Germinal center (tissue), 1 donor: ENCODE data around the gene SPRYD3.
"Not testable (repeated sequence)": the region's sequence is repeated elsewhere in the genome, so short reads cannot be mapped to it uniquely, and the experiment has no call there.

Experiments
- DNase-seq: peaks from one replicate; pipeline ENCODE4 v3.0.0; 2012; ENCODE audit warnings: mixed read lengths, low spot score

The SPRYD3 gene

DNA sequence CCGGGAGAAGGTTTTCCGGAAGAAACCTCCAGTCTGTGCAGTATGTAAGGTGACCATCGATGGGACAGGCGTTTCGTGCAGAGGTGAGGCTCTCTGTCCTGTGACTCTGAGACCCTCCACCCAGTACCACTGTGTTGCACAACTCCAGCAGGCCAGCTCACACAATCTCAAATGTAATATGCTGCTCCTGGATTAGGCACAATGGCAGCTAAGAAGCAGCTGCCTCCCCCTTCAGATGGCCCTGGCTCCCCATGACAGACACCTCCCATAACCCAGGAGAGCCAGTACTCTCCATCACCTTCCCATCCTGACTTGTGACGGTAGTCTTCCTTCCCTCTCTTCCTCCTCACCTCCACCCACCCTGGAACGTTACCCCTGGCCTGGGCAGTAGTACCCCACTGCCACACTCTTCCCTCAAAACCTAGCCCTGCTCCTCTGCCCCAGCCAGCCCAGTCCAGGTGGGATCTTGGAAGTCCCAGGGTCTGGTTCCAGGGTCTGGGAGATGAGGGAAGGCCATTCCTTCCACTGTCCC is 27.2 kb downstream of the SPRYD3 start:
- no peak for DNase-seq

DNA sequence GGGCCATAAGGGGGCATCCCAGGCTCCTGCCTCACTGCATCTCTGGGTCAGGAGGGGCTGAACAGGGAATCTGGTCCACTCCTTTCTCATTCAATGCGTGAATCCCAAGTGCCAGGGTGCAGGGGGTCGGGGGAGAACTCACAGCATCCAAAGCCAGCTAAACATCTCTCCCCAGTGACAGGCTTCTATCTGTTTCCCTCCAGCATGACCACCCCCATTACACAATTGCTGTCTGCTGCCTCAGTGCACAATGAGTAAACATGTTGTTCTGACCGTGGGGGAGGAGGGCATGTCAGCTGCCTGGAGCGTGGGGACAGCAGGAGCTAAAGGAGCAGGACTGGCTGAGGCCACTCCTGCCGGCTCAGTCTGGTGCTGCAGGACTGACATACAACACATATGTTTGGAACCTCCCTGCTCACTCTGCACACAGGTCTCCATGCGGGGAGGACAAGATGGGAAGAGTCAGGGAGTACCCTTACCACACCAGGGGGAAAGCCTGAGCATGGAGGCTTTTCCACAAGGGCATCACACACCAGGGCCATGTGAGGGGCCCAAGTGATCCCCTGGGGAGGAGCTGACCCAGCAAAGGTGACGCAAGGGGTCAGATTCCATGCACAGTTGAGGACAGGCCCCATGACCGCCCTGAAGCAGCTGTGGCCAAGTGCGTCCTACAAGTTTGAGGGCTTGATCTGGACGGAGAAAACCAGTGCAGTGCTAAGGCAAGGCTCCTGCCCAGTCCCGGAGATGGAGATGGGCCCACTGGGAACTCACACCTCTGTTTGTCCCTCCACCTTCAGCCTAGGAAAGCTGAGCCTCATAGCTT is 27.9 kb downstream of the SPRYD3 start:
- DNase-seq: no peak

DNA sequence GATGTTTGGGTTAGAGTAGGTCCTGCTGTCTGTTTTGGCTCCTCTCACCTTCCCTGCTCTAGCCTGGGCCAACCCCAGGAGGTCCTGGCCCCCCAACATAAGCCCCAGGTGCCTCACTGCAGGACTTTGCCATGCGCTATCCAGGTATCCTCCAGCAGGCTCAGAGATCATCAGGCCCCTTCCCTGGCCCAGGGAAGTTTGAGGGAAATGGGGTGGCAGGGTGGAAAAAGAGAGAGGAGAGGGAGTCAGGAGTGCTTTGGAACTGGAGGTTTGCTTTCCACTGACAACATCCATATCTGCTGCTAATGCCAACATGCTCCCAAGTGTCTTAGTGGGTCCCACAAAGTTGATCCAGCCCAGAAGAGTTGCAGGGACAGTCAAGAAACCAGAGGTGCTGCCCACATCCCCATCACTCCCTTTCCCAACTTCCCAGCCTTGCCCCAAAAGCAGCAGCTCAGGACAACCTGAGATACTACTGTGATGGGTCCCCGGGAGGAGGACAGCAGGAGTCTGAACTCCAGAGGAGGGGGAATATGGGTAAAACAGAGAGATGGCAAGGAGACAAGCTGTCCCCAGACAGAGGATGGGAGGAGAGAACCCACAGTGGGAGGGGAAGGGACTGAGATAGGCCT is 28.6 kb downstream of the SPRYD3 start:
- no peak for DNase-seq

DNA sequence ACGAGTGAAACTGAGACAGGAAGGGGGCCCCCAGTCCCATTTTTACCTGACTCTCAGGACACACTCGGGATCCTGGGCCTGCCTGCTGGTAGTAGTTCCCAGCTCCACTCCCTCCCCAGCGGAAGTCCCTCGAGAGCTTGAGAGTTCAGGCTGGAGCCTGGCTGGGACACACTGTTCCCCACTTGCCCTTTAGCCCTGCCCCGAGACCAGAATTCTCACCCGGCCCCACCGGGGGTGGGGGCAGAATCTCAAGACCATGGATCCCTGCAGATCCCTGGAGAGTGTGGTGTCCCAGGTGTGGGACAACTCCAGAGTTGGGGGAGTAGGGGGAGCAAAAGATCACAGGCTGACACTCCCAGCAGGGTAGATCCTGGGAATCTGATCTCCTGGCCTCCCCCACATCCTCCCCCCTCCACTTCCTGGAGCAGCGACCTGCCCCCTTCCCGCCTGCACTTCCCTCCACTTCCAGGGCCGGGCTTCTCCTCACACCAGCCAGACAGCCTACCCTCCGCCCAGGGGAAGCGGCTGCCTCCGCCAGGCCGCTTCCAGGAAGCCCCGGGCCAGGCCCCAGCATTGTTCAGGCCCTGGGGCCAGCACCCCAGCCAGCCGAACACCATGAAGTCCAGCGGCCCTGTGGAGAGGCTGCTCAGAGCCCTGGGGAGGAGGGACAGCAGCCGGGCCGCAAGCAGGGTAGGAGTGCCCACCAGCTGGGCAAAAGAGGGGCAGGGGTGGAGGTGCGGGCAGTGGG is 29.4 kb downstream of the SPRYD3 start, which contains the start of gene TNS2:
TSS of gene TNS2 (plus strand) at position 495 of the 748 bp plus-strand sequence. CDS start at position 616, 121 bp downstream.
- no peak for DNase-seq

DNA sequence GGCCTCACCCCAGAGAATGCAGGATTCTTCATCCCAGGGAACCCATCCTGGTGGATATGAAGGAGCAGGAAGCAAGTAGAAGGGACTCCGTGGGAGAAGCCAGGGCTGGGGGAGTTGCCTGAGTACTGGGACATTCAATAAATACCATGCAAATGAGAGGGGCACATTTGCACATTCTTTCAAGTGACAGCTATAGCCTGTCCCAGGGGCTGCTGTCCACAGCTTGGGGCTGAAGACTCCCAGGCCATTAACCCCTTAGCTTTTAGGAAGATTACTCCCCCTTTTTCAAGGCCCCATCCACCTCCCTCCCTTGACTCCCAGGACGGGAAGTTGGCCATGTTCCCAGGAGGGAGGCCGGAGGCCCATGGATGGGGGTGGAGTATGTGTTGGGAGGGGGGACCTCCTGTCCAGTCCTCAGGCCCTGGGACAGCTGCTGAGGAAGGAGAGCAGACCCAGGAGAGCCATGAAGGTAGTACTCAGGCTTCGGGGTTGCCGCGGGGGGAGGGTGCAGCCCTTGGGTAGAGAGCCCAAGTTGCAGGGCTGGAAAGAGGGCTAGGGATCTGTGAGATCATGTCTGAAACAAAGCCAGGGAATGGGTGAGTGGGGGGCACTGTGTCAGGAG is 30.3 kb downstream of the SPRYD3 start:
- no peak for DNase-seq

DNA sequence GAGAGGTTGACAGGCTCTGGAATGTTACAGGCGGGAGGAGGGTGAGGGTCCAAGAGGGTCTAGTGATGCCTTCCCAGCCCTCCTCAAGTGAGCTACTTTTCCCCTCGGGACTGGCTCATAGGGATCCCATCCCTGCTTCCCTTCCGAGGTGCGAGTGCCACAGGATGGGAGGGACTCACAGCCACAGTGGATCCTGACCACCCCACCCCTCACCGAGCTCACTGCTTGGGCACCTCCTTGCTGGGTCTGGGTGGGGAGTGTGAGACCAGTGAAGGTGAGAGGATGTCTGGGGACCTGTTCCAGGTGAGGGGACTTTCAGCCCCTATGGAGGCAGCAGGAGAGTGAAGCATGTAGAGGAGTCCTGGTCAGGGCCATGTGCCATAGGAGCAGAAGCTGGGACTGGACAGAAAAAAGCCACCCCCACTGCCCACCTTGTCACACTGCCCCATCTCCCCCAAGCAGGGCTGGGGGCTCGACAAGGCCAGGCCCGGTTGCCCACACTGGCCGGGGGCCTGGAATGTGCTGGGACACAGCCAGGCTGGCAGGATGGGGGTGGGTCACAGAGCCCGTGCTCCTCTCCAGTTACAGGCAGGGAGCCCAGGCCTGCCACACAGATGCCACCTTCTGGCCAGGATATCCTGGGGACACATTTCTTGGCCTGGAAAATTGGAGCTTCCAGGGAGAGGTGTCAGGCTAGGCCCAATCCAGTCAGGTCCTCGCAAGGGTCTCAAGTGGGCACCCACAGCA is 31.0 kb downstream of the SPRYD3 start:
- no peak for DNase-seq

DNA sequence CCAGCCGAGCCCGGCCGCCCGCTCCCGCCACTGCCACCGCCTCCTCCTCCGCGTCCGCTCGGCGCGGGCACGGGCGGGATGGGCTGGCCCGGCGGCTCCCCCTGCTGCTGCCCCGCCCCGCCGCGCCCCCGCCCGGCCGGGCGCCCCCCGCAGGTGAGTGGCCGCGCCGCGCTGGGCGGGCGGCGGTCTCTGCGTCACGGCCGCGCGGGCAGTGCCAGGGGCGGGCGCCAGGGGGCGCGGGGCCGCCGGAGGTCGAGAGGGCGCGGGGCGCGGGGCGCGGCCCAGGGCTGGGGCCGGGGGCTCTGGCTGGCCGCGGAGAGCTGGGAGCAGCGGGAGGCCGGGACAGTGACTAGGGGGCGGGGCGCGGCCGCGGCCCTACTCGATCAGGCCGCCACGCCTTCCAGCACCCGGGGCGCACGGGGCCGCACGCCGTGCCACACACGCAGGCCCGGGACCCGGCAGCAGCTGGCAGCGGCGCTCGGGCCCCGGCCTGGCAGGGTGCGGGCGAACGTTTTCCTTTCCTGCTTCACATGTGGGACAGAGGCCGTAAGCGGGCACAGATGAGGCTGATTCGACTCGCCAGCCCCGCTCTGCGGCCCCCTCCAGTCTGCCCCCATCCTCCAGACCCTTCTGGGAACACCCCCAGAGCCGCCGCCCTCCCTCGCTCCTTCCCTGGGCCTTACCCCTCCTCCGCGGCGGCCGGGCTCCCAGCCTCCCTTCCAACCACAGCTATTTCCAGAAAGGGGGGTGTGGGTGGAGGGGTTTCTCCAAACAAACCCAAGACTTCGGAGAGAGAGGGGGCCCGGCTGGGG is 31.8 kb downstream of the SPRYD3 start:
- DNase-seq: peak; percentile 87

DNA sequence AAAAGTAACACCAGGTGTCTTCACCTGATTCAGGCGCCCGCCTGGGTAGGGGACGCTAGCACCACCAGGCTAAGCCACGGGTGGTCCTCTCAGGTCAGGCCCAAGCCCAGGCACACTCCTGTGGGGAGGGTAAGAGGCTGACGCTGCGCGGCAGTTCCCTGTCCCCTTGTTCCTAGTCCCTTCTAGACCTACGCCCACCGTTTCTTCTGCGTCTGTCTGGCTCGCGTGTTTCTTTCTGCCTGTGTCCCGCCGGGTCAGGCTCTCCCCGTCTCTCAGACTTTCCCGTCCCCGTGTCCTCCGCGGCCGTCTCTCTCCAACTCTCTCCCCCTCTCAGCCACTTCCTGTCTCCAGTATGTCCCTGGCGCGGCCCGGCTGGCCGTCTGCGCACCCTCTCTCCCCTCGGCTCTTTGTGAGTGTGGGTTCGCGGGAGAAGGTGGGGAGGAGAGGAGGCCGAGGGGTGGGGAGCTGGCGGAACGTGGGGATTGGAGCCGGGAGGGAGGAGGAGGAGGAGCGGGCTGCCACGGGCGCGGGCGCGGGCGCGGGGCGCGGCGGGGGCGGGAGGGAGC is 32.5 kb downstream of the SPRYD3 start:
- DNase-seq: peak; percentile 33

DNA sequence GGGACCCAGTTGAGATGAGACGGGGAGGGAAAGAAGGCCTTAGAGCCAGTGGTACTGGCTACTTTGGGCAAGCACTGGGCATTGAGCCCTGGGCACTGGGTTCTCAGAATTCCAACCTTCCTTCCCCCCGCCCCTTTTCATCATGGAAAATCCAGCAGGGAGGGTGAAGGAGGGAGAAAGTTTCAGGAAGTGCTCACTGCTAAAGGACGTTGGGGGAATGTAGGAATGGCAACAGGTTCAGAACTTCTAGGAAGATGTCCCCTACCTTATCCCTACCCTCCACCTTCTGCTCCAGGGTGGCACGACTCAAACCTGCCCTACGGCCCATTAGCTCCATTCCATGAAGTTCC is 33.5 kb downstream of the SPRYD3 start:
- DNase-seq: no peak

DNA sequence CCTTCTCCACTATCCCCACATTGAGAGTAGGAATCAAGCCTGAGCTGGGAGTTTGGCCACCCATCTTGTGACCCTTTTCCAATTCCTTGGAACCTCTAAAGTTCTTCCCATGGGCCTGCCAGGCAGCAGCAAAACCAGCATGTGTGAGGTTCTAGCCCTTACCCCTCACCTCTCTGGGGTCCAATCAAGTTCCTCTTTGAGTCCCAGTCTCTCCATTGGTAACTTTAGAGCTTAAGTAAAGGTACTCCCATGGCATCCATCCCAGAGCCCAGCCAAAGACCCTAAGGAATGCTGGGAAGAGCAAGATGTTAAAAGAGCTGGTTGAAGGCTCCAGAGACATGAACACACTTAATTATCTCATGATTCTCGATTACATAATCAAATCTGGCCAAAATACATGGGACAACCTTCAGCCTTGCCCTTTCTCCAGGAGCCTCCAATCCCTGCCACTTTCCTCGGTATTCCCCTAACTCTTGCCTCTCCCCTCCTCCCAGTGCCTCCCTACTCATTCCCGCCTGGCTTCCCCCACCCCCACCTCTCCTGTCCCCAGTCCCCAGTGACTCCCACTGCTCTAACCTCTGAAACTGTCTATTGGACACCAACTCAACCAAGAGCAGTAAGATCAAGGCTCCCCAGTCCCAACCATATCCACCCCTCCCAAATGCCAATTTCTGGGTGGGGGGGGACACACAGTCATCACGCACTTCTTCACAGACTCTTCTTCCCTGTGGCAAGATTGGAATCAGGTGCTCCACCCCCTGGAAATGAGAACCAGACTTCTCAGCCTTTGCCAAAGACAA is 34.1 kb downstream of the SPRYD3 start:
- no peak for DNase-seq

DNA sequence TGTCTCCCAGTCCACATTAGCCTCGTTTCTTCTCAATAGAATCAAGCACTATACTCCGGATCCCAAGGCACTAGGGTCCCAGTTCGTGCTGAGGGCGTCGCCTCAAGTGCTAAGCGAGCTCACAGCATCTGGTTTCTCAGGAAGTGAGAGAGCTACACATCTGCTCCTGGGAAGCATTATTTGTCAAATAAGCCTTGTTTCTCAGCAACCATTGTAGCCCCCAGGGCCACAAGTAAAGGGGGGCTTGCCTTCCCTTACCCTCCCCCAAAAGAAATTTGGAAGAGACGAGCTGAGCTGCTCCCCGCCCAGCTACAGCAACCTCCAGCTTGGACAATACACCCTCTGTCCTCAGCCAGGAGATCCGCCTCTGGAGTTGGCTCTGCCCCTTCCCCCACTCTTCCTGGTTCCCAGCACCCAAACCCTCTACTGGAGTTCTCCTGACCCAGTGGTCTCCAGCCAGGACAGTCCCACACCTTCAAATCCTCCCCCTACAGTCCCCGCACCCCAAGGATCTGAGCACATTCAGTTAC is 35.1 kb downstream of the SPRYD3 start:
- DNase-seq: no peak

DNA sequence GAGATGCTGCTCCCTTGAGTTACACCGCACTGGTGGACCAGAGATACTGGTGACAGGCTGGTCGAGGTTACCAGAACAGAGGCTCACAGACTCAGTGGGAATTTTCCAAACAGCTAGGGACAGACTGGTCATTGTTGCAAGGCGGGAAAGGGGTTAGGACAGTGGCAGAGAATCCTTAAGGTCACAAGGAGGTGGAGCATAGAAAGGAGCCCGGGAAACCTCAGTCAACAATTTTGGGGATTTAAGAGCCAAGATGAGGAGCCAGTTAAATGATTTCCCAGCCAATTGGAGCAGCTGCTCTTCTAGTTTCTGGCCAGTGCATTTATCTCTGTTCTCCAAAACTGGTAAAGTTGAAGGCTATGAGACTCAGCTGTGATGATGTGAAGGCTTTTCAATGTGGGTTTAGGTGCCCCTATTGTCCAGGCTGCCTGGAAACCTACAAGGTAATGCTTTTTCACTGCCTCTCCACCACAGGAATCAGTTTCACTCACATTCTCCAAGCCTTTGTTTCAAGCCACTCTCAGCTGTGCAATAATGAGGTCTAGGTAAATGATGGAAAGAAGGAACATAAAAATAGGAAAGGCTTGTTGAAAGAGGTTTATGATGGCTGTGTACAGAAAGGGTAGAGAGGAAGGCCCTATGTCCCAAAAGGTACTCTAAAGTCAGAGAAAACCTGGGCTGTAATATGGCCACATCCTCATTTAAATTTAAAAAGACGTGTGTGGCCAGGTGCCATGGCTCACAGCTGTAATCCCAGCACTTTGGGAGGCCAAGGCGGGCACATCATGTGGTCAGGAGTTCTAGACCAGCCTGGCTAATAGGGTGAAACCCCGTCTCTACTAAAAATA is 36.4 kb downstream of the SPRYD3 start:
- no peak for DNase-seq

DNA sequence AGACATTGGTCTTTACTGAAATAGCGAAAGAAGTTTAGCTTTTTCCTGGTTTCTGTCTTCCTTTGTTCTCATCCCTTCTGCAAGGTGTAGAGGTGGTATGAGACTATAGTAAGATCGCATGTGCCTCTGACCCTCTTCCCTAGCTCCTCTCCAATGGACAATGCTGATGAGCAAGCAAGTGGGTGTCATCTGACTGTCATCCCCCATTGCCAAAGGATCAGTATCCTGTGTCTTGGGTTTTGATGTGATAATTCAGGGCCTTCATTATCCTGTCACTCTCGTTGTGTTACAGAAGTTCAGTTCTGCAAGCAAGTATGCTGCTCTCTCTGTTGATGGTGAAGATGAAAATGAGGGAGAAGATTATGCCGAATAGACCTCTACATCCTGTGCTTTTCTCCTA is 39.3 kb downstream of the SPRYD3 start:
- no peak for DNase-seq

DNA sequence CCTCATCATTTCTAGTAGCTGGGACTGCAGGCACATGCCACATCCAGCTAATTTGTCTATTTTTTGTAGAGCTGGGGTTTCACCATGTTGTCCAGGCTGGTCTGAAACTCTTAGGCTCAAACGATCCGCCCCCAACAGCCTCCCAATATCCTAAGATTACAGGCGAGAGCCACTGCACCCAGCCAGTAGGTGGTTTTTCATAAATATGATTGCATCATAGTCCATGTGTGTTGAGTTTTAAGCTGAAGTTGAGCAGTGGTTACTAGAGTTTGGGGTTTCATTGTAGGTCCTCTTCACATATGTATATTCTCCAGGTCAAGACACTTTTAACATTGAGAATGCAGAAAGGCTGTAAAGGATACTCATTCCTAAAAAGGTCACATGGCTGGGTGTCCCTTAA is 42.4 kb downstream of the SPRYD3 start:
- DNase-seq: no peak

DNA sequence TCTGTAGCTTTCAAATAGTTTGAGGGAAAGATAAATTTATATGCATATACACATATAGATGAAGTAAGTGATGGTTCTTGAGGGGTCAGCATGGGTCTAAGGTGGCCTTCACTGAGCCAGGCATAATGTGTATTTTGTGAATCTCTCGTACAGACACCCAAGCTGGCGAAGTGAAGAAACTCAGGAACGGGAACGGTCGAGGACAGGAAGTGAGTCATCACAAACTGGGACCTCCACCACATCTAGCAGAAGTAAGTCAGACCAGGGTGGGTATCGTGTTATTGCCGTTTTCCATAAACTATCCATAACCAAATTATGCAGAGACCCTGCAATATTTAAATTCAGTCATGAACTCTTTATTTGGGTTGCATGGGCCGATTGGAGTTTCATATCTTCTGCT is 44.7 kb downstream of the SPRYD3 start:
- no peak for DNase-seq

DNA sequence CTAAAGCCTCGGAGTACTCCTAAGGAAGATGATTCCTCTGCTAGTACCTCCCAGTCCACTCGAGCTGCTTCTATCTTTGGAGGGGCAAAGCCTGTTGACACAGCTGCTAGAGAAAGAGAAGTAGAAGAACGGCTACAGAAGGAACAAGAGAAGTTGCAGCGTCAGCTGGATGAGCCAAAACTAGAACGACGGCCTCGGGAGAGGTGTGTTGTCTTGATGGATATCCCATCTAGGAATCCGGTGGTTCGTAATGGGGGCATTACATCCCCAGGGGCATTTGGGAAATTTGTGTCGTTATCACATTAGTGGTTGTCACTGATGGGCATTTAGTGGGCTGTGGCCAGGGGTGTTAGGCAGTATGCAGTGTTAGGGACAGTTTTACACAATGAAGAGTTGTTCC is 45.4 kb downstream of the SPRYD3 start:
- DNase-seq: not testable (repeated sequence)

DNA sequence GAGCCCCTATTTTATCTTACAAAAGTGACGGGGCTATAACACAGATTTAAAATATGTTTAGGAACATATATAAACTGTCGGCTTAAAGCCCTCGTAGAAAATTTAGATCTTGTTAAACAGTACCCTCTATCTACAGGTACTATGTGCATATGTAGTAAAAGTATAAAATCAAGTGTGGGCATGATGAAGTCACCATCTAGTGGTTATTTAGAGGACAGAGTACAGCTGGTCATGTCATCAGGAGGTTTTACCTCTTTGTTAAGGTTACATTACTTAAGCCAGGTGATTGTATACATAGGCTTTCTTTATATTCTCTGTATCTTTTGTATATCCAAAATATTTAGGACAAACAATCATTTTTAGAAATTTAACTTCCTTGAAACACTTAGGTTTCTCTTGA is 47.6 kb downstream of the SPRYD3 start:
- no peak for DNase-seq

DNA sequence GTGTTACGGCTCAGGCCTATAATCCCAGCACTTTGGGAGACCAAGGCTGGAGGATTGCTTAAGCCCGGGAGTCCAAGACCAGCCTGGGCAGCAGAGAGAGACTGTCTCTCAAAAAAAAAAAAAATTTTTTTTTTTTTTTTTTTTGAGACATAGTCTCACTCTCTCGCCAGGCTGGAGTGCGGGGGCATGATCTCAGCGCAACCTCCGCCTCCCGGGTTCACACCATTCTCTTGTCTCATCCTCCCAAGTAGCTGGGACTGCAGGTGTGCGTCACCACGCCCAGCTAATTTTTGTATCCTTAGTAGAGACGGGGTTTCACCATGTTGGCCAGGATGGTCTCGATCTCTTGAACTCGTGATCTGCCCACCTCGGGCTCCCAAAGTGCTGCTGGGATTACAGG is 52.2 kb downstream of the SPRYD3 start:
- DNase-seq: not testable (repeated sequence)
